ENCODE measurements around the gene MARVELD2.
"Not testable (repeated sequence)": the region's sequence is repeated elsewhere in the genome, so short reads cannot be mapped to it uniquely, and the experiment has no call there.

The MARVELD2 gene

DNA sequence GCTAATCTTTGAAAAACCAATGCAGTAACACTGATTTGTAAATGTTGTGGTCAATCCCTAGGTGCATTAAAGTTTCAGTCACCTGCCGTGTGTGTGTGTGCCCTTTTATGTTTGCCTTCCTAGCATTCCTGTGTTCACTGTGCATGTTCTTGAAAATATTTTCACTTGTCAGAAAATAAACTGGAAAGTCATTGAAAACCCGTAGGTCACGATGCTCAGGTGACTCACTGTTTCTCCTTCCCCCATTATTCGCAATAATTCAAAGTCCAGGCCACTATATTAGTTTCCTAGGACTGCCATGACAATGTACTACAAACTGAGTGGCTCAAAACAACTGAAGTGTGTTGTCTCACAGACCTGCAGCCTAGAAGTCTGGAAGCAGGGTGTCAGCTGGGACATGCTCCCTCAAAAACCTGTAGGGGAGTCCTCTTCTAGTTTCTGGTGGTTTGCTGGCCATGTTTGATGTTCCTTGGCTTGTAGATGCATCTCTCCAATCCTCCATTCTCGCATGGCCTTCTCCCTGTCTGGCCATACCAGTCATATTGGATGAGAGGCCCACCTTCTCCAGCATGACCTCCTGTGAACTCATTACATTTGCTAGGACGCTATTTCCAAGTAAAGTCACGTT is 29.3 kb downstream of the MARVELD2 start:
- DNase-seq (ENCODE audit: low read depth in 2 of 2), result no peak

DNA sequence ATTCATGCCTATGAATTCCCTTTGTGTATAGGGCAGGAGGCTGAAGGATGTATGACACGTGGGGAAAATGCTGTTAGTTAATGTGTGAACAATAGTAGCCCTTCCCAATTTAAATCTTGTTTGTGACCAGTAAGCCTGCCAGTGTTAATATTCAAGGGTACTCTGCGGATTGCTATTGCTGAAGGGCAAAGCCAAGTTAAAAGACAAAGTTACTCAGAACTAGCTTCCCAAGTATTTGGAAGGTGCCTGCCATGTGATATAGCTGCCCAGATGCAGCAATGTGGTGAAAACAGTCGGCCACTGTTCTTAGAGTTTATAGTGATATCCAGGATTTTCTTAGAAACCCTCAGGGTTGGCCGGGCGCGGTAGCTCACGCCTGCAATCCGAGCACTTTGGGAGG is 34.6 kb downstream of the MARVELD2 start:
- no peak for DNase-seq (ENCODE audit: low read depth in 2 of 2)

DNA sequence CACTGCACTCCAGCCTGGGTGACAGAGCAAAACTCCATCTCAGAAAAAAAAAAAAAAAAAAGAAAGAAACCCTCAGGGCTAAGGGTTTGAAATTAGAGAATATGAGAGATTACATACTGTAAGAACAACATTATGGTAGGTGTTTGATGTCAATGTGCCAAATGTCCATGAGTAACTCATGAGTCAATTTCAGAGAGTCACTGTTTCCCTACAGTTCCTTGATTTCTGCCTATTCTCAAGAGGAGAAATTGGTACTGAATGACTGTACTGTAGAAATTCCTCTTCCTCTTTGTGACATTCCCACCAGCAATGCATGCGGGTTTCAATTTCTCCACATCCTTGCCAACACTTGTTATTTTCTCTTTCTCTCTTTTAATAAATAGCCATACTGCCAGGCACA is 35.2 kb downstream of the MARVELD2 start:
- DNase-seq (ENCODE audit: low read depth in 2 of 2), result no peak

DNA sequence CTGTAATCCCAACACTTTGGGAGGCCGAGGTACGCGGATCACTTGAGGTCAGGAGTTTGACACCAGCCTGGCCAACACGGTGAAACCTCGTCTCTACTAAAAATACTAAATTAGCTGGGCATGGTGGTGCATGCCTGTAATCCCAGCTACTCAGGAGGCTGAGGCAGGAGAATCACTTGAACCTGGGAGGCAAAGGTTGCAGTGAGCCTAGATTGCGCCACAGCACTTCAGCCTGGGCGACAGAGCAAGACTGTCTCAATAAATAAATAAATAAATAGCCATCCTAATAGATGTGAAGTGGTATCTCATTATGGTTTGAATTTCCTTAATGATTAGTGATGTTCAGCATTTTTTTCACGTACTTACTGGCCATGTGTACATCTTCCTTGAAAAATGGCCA is 35.6 kb downstream of the MARVELD2 start:
- not testable (repeated sequence) for DNase-seq (ENCODE audit: low read depth in 2 of 2)

- no peak for DNase-seq (ENCODE audit: low read depth in 2 of 2)
These were observed 37.2 kb downstream of the MARVELD2 start for GRCh38 chr5:69451941-69452647.

GRCh38 chr5:69453487-69453886 is 38.6 kb downstream of the MARVELD2 start:
- DNase-seq (ENCODE audit: low read depth in 2 of 2), result not testable (repeated sequence)

DNA sequence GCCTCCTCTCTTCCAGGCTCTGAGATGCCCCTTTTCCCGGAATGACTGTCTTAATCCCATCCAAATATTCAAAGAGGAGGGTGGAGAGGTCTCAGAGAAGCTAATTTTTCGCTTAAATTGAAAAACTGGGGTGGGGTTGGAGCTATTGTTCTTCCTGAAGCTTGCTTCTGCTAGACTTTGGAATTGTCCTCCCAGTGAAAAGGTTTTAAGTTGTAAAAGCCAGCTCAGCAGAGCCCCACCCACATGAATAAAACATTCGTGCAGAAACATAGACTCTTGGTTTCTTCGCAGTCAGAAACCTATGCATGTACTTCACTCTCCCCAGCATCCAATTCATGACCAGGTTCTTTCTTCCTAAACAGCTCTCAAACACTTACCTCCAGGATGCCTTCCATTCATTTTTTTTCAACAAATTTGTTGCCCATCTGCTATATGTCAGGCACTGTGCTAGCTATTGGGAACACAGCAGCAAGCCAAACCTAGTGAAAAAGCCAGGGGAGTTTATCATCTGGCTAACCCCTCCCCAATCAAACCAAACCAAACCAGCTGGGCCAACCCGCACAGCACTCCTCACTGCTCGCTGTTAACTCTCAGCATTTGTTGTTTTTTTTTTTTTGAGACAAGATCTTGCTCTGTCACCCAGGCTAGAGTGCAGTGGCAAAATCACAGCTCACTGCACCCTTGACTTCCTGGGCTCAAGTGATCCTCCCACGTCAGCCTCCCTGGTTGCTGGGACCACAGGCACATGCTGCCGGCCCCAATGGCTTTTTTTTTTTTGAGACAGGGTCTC is 39.7 kb downstream of the MARVELD2 start:
- DNase-seq (ENCODE audit: low read depth in 2 of 2), result no peak

GRCh38 chr5:69455428-69455988 is 40.6 kb downstream of the MARVELD2 start:
- not testable (repeated sequence) for DNase-seq (ENCODE audit: low read depth in 2 of 2)

- no peak for DNase-seq (ENCODE audit: low read depth in 2 of 2)
These were observed 47.3 kb downstream of the MARVELD2 start for GRCh38 chr5:69462170-69462569.

- not testable (repeated sequence) for DNase-seq (ENCODE audit: low read depth in 2 of 2)
These were observed 51.5 kb downstream of the MARVELD2 start for GRCh38 chr5:69466375-69466774.

DNA sequence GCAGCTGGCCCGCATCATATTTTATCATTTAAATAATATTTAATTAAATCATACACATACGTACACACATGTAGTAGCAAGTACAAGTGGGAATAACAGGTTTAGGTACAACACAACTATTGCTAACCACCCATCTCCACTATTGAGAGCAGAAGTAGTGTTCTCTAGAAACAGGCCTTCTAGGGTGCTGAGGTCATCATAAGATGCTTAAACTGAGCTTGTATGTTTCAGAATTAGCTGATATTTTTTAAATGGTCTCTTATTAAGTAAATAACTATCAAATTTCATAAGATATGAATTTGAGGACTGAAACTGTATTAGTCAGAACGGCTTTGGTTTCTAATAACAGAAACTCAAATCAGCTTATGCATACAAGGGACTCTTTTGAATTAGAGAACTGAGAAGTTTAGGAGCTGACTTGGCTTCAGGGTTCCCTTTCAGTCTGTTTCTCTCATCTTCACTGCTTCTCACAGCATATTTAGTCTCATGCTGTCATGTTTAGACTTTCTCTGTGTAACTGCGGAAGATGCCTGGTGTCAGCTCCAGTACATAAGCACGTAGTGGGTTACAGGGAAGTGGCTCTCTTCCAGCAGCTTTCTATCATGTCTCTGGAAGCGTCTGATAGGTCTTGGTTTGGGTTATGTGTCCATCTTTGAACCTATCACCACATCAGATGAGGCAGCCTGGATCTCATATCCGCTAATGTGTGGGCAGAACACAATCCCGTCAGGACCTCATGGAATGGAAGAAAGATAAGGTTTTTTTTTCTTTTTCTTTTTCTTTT is 52.7 kb downstream of the MARVELD2 start:
- no peak for DNase-seq (ENCODE audit: low read depth in 2 of 2)

DNA sequence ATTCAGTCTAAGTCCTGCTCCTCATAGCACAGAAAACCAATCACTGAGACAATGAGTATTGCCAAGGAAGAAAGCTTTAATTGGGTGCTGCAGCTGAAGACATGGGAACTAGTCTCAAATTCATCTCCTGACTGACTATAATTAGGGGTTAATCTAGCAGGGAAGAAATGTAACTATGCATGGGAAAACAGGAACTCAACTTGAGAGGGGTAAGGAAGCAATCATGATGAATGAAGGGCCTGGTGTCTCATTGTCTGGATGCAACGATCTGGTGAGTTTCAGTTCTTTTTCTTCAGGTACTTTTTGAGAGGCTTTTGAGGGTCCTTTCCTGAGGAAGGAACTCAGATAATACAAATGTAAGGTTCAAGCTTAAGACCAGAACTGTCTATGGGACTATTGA is 53.7 kb downstream of the MARVELD2 start:
- DNase-seq (ENCODE audit: low read depth in 2 of 2), result no peak

GRCh38 chr5:69471516-69471915 is 56.6 kb downstream of the MARVELD2 start:
- DNase-seq (ENCODE audit: low read depth in 2 of 2), result not testable (repeated sequence)

- not testable (repeated sequence) for DNase-seq (ENCODE audit: low read depth in 2 of 2)
These were observed 57.7 kb downstream of the MARVELD2 start for GRCh38 chr5:69472535-69473143.

DNA sequence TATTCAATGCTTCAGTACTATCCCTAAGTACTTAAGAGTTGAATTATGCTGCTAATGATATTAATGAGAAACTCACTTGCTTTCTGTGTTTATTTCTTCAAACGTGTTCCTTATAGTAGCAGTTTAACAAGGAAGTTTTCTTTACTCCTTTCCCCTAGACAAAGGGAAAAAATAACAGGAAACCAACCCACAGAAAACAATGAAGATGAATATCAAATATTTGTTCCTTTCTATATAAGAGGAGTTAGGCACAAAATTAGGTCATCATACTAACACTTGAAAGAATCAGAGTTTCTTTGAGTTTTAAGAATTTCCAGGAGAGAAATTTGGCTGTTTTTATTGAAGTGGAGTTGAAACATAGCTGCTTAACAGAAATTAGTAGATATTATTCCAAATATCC is 62.3 kb downstream of the MARVELD2 start:
- DNase-seq (ENCODE audit: low read depth in 2 of 2), result no peak

DNA sequence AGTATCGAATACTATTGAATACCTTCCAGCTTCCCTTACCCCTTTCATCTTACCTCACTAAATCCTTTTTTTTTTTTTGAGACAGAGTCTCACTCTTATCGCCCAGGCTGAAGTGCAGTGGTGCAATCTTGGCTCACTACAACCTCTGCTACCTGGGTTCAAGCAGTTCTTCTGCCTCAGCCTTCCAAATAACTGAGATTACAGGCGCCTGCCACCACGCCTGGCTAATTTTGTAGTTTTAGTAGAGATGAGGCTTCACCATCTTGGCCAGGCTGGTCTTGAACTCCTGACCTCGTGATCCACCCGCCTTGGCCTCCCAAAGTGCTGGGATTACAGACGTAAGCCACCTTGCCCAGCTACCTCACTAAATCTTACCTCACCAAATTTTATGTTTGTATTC is 63.4 kb downstream of the MARVELD2 start:
- DNase-seq (ENCODE audit: low read depth in 2 of 2), result not testable (repeated sequence)

DNA sequence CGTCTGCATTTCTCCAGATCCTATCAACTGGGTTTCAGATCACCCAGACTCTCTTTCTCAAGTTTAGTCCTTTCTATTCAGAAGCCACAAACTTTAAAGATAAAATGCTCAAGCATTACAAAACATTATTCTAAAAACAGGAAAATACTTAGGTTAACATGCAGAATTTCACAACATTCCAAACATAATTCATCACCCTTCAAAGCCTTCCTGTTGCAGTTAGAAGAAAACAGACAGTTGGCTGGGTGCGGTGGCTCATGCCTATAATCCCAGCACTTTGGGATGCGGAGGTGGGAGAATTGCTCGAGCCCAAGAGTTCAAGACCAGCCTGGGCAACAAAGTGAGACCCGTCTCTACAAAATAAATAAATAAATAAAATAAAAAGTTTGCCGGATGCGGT is 70.0 kb downstream of the MARVELD2 start:
- no peak for DNase-seq (ENCODE audit: low read depth in 2 of 2)

DNA sequence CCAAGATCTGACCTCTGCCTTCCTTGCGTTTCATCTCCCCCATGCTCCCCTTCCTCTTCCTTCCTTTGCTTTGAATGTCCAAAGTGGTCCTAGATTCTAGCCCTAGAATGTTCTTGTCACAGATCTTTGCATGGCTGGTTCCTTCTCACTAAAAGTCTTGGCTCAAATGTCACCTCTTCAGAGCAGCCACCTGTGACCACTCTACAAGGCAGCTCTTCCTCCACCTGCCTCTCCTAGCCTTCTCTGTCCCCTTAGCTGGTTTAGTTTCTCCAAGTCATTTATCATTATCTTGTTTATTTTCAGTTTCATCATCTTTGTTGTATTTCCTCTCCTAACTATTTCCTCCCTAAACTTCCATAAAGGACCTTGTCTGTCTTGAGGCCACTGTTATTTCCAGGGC is 70.6 kb downstream of the MARVELD2 start:
- no peak for DNase-seq (ENCODE audit: low read depth in 2 of 2)

GRCh38 chr5:69489246-69489645 is 74.3 kb downstream of the MARVELD2 start:
- no peak for DNase-seq (ENCODE audit: low read depth in 2 of 2)

GRCh38 chr5:69491027-69491426 is 76.1 kb downstream of the MARVELD2 start:
- DNase-seq (ENCODE audit: low read depth in 2 of 2), result no peak

DNA sequence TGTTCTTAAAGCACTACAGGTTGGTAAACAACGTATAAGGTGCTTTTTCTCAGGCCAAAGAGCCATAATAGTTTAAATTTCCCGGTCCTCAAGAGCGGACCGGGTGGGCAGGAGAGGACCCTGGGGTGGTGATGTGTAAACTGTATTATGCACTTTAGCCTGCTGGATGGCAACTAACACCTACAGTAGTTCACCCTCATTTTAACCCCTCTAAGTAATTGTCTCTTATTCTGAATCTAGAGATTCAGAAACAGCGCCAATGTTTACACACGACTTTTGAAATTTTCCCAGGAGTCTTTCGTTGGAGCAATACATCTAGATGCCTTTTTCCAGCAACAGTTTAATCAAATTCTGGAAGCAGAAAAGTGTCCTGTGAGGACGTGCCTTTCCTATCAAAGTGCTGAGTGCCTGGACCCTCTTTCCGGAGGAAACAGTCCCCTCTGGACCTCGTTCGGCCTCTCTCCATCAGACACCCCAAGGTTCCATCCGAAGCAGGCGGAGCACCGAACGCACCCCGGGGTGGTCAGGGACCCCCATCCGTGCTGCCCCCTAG is 77.0 kb downstream of the MARVELD2 start:
- no peak for DNase-seq (ENCODE audit: low read depth in 2 of 2)

Measured in activated CD8-positive, alpha-beta memory T cell treated with anti-CD3 and anti-CD28 coated beads for 4 hours (primary cell).